GM18499 (cell line): ENCODE results near the gene TTLL7.
A peak's percentile ranks its signal among the peaks of the same experiment; 100 is the strongest.

Experiments
- ATAC-seq: cut with Tn5 transposase; IDR thresholded peaks from one replicate; pipeline ENCODE4 v1.9.1; 2021; ENCODE audit warnings: moderate number of reproducible peaks; ENCODE audit not compliant: insufficient read depth, unreplicated experiment

Gene TTLL7

GRCh38 chr1:83896299-83896698, 102.6 kb downstream of the TTLL7 start:
- no peak for ATAC-seq

GRCh38 chr1:83889707-83890106, 109.2 kb downstream of the TTLL7 start:
- ATAC-seq, result no peak

DNA sequence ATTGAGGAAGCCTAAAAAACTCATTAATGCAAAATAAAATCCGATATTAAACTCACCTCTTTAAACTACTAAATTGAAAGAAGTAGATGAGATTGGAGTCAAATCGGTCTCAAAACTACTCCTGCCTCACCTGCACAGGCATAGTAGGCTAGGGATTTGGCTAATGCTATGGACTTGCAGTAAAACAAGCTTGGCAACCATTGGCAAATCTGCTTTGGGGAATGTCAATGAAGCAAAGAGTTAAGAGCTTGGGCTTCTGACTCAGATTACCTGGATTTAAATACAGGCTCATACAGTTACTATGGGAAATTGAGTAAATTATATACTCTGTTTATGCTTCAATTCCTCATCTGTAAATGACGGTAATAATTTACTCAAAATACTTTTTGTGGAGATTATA, 111.4 kb downstream of the TTLL7 start:
- ATAC-seq, result no peak

GRCh38 chr1:83883979-83884378, 115.0 kb downstream of the TTLL7 start:
- no peak for ATAC-seq

DNA sequence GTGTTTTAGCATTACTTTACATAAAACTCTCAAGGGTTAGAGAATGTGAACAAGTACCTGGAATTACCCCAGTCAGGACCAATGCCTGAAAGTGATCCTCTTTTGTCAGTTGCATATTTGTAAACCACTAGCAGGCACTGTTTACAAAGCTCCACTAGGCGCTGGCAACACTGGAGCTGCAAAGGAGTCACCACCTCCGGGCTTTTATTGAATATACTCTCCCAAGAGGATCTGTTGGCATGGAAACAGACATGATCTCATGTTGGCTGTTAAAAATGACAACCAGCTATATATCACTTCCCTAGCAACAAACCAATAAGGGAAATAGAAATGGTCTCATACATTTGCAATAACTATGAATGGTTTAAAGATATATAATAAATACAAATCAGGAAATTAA, 116.0 kb downstream of the TTLL7 start:
- ATAC-seq, result no peak

DNA sequence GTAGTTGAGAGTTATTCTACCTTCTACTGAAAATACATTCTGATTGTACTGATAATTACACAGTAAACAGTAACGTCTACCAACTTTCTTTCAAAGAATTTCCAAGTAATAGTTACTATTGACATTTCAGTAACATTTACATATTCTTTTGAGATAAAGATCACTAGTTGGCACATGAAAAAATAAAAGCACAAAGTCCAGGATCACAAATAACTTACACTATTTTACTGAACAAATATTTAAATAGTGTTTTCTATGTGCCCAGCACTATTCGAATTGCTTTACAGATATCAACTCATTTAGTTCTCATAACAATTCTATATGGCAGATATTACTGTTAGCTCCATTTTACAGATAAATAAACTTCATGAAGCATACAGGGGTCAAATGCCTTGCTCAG, 126.4 kb downstream of the TTLL7 start:
- ATAC-seq, result no peak

DNA sequence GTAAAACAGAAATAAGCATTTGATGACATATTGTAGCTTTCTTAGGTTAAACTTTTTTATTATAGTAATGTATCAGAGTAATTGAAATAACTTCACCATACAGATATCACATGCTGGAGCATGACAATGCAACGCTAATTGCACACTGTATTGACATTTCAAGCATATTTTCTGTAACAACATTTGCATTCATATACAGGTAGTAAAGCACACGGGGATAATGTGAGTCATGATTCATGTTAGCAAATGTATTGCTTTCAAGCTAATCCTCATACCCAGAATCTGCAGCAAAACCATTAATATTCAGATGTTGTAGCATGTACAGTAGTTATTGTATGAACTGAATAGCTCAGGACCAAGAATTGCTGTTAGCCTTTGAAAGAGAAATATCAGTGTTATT, 133.9 kb downstream of the TTLL7 start:
- no peak for ATAC-seq

DNA sequence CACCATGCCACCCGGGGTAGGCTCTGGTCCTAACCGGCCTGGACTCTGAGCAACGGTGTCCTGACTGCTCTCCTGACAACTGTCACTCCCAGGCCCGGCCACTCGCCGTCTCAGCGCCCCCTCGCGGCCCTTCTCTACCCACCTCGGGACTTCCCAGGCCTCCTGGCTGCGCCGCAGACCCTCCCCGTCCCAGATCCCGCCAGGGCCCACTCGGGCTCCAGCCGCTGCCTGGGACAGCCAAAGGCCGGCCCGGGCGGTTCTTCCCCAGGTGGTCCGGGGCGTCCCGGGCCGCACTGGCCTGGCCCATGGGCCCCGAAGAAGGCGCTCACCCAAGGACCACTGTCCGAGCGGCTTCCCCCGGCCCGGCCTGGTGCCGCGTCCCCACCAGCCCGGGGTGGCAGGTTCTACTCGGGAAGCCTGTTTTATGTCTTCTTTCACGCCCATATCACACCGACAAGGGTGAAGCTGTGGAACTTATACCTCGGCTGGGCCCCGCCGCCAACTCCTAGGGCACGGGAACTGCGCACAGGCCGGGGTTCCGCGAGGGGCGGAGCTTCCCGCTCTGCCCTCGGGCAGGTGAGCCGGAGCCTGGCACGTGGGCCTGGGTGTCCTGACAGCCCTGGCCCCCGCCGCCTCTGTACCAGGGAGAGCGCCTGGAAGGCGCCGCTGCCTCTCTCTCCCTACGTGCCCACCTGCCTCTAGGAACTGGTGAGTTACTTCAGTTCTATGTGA, 138.3 kb downstream of the TTLL7 start:
- ATAC-seq, result peak; percentile 73

- no peak for ATAC-seq
Measured at GRCh38 chr1:83857716-83858115, 141.2 kb downstream of the TTLL7 start.

- no peak for ATAC-seq
Measured at GRCh38 chr1:83857103-83857502, 141.8 kb downstream of the TTLL7 start.

DNA sequence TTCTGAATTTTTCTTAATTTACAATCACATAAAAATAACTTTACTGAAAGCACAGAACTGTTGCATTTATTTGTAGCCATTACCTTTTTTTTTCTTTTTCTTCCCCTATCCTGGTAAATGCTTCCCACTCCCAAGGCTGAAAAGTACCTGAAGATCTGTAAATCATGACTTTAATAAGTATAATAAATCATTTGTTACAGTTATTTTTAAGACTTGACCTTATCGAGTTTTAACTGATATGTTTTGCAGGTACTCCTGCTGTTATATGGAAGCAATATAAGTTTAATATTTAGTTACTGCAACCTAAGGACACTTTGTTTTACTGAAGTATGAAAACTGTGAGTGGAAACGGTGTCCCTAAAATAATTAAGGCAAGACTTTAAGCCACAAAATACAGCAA, 142.6 kb downstream of the TTLL7 start:
- ATAC-seq, result no peak

DNA sequence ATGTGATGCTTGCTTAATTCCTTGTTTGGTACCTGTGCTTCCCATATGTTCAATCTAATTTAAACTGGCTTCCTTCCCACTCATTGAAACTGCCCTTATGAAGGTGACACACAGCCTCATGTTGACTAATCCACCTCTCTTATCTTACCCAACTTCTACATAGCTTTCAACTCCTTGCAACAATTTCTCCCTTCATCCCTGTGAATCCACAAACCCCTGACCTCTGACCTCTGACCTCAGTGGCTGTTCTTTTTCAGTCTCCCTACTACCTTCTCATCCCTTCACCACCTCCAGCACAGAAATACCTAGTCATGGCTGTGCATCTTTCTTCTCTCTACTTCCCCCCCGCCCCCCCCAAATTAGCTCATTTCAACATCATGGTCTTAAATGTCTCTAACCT, 144.5 kb downstream of the TTLL7 start:
- ATAC-seq, result no peak

GRCh38 chr1:83850834-83851233, 148.1 kb downstream of the TTLL7 start:
- ATAC-seq, result no peak

DNA sequence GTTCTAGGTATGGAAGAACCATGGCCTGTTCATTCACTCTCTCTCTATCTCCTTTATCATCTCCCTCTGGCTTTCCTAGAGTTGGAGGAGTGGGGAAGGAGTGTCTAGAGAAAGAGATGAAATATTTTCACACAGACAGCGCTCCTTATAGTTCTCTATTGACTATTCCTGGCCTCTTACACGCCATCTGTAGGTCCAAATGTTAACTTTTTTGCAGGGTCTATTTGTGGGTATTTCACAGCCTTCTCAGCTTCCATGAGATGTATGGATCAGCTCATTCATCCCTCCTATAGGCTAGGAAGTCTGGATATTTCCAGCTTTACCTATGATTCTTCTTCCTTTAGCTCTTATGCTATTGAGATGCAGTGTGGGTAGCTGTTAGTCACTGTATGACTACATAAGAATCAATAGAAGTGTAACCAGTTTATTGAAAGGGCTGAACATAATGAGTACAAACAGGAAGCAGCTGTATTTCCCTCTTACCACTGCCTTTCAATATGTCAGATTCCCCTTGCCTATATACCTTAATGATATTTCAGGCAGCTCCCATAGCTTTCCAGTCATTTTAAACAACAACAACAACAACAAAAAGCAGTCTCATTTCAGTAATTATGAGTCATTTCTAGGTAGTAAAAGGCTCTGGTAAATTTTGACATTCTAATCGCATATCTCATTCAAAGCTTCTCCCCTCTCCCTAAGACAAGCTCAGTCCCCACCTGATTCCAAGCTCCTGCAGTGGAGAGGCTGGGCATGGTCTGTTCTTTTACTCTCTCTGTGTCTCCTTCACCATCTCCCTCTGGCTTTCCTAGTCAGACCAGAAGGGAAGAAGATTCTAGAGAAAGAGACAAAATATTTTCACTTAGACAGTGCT, 149.5 kb downstream of the TTLL7 start:
- peak; percentile 69 for ATAC-seq

DNA sequence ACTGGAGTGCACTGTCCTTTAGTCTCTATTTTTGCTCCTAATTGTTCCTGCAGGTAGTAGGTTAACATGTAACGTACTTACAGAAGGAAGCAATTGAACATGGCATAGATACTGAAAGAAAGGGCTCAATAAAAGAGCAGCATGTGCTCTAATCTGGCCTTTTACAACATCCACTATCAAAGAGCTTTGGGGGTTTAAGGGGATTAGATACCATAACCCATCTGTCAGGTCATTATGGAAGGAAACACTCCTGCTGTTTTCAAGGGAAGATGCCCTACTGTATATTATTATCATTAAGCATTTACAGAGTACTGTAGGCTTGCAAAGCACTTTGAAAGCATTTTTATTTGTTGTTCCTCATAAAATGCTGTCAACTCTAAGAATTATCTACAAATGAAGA, 152.8 kb downstream of the TTLL7 start:
- no peak for ATAC-seq

- no peak for ATAC-seq
Measured at GRCh38 chr1:83845437-83846071, 153.4 kb downstream of the TTLL7 start.

DNA sequence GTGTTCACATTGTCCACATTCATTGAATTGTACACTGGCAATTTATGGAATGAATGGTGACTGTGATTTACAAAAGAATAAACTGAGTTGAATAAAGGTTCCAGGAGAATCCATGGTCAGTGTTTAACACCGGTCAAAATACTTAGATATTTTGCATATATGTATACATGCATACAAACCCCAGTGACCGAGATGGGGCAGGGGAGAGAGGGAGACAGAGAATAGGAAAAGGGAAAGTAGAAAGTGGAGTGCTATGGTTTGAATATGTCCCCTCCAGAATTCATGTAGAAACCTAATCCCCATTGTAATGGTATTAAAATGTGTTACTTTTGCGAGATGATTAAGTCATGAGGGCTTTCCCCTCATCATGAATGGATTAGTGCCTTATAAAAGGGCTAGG, 154.4 kb downstream of the TTLL7 start:
- no peak for ATAC-seq

DNA sequence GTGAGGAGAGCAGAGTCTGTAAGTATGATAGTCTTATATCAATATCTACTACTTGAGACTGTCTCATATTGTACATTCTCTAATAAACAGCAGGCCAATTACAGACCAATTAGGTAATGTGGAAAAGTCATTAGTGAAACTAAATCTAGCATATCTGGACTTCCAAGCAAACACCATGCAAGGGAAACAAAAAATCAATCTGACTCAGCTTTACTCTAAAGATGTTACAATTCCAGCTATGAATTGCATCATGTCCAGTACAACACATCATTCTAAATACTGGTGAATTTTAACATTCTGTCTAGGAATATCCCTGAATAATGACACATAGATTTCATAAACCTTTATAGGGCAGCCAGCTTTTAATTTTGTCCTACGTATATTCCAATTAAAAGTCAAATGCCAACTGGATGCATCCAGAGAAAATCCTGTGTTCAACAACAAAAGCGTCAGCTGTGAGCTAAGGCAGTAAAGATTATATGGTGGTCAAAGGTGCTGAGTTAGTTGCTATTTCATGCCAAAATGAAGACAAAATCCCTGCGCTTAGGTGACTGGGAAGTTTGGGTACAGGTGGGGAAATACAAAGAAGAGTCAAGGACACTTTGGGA, 159.3 kb downstream of the TTLL7 start:
- no peak for ATAC-seq

- no peak for ATAC-seq
Measured at GRCh38 chr1:83838573-83838972, 160.4 kb downstream of the TTLL7 start.

DNA sequence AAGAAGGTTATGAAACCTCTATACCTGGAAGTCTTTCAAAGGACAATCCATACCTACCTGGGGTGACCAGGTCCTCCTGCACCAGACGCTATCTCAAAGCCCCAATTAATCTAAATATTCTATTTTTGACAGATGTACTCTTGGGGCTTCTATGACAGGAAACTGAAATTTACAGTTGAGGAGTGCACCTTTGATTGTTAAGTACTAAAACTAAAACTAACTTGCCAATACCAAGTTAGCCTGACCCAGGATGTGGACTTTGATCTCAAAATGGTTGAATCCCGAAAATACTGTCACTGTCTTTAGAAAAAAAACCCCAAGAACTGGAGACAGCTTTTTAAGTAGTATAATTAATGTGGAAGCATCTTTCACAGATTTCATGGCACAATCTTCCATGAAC, 162.4 kb downstream of the TTLL7 start:
- no peak for ATAC-seq
